OCI-LY1 (cell line): ENCODE results near the gene STK16.
"Not testable (repeated sequence)": the region's sequence is repeated elsewhere in the genome, so short reads cannot be mapped to it uniquely, and the experiment has no call there.

Source experiments
- H2AFZ ChIP-seq: fragments of 200-600 bp; sonication (generic), shearing (Covaris generic); 2 replicates; pipeline ENCODE4 v1.6.0; 2014; ENCODE audit warnings: antibody characterized with exemption, mild to moderate bottlenecking, low read length
- H3F3A ChIP-seq: fragments of 200-600 bp; sonication (generic), shearing (Covaris generic); 2 replicates; pipeline ENCODE4 v1.6.0; 2014; ENCODE audit warnings: mild to moderate bottlenecking, antibody characterized with exemption, low read length, moderate library complexity; ENCODE audit not compliant: insufficient read depth
- H3K27ac ChIP-seq: fragments of 200-600 bp; sonication (generic); 2 replicates; pipeline ENCODE4 v1.5.1; 2014; ENCODE audit warnings: low read length, mixed run types, mild to moderate bottlenecking, low read depth; ENCODE audit not compliant: poor library complexity, severe bottlenecking
- H3K27me3 ChIP-seq: fragments of 200-600 bp; sonication (generic); 2 replicates; pipeline ENCODE4 v1.6.0; 2014; ENCODE audit warnings: antibody characterized with exemption, mild to moderate bottlenecking, low read length, moderate library complexity; ENCODE audit not compliant: insufficient read depth
- H3K36me3 ChIP-seq: fragments of 200-600 bp; sonication (generic); 2 replicates; pipeline ENCODE4 v1.6.1; 2014; ENCODE audit warnings: mild to moderate bottlenecking, antibody characterized with exemption, low read length, moderate library complexity, mixed read lengths; ENCODE audit not compliant: insufficient read depth
- H3K4me1 ChIP-seq: fragments of 200-600 bp; sonication (generic); 2 replicates; pipeline ENCODE4 v1.5.1; 2014; ENCODE audit warnings: mild to moderate bottlenecking, low read length, moderate library complexity; ENCODE audit not compliant: insufficient read depth, severe bottlenecking
- H3K4me2 ChIP-seq: fragments of 200-600 bp; sonication (generic), shearing (Covaris generic); 2 replicates; pipeline ENCODE4 v1.6.1; 2014; ENCODE audit warnings: low read length
- H3K4me3 ChIP-seq: fragments of 200-600 bp; sonication (generic); 2 replicates; pipeline ENCODE4 v1.5.1; 2014; ENCODE audit warnings: low read length, low read depth, mild to moderate bottlenecking, mixed read lengths; ENCODE audit not compliant: poor library complexity, severe bottlenecking
- H3K79me2 ChIP-seq: fragments of 200-600 bp; shearing (Covaris generic); 2 replicates; pipeline ENCODE4 v1.6.1; 2016; ENCODE audit warnings: mixed run types, low read length, mixed read lengths; ENCODE audit not compliant: insufficient read depth
- H3K9ac ChIP-seq: fragments of 200-600 bp; sonication (generic), shearing (Covaris generic); 2 replicates; pipeline ENCODE4 v1.6.1; 2014; ENCODE audit warnings: mild to moderate bottlenecking, low read length, mixed read lengths
- H3K9me2 ChIP-seq: fragments of 200-600 bp; sonication (generic), shearing (Covaris generic); 2 replicates; pipeline ENCODE4 v1.6.1; 2014; ENCODE audit warnings: low read depth, mild to moderate bottlenecking, low read length, mixed read lengths
- H3K9me3 ChIP-seq: fragments of 200-600 bp; shearing (Covaris generic); 2 replicates; pipeline ENCODE4 v1.6.1; 2014; ENCODE audit warnings: low read length, mixed read lengths
- H4K20me1 ChIP-seq: fragments of 200-600 bp; sonication (generic), shearing (Covaris generic); 2 replicates; pipeline ENCODE4 v1.6.0; 2016; ENCODE audit warnings: mild to moderate bottlenecking, low read length; ENCODE audit not compliant: insufficient read depth
- EZH2 ChIP-seq: fragments of 200-600 bp; sonication (generic), shearing (Covaris generic); IDR thresholded peaks from 2 replicates; pipeline ENCODE4 v1.8.0; 2017; ENCODE audit warnings: borderline replicate concordance, mixed run types, mild to moderate bottlenecking, antibody characterized with exemption, low read length, moderate library complexity, mixed read lengths
- TF ChIP-seq, protein P1 (sequence below): fragments of 200-600 bp; sonication (generic), shearing (Covaris generic); IDR thresholded peaks from 2 replicates; pipeline ENCODE4 v1.5.1; 2017; ENCODE audit warnings: mild to moderate bottlenecking, antibody characterized with exemption, low read length, moderate library complexity, mixed read lengths

Gene STK16

DNA sequence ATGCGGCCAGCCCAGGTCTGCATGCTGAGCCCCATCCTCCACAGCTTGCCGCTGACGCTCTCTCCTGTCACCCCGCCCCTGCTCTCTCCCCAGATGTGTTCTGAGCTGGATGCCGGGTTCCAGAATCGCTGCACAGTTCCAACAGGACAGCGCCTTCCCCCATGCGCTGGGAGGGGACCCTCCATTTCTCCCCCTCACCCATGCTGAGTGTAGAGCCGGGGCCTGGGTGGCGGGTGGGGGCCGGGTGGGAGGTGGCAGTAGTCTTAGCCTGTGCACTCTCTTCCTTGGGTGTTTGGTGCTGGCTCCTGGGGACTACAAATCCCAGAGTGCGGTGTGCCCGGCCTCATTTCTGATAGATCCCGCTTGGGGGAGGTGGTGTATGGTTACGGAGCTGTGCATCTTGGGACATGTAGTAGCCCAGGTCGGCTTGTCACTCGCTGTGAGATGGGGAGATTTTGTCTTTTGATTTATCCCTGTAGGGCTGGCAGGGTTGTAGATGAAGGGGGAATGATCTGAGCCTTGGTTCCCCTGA, 40.7 kb downstream of the STK16 start:
- TF ChIP-seq, protein P1, sequence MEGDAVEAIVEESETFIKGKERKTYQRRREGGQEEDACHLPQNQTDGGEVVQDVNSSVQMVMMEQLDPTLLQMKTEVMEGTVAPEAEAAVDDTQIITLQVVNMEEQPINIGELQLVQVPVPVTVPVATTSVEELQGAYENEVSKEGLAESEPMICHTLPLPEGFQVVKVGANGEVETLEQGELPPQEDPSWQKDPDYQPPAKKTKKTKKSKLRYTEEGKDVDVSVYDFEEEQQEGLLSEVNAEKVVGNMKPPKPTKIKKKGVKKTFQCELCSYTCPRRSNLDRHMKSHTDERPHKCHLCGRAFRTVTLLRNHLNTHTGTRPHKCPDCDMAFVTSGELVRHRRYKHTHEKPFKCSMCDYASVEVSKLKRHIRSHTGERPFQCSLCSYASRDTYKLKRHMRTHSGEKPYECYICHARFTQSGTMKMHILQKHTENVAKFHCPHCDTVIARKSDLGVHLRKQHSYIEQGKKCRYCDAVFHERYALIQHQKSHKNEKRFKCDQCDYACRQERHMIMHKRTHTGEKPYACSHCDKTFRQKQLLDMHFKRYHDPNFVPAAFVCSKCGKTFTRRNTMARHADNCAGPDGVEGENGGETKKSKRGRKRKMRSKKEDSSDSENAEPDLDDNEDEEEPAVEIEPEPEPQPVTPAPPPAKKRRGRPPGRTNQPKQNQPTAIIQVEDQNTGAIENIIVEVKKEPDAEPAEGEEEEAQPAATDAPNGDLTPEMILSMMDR: no peak
- TF ChIP-seq EZH2: no peak
- no peak overlapping the region for H2AFZ ChIP-seq
- no peak overlapping the region for H3K4me2 ChIP-seq

DNA sequence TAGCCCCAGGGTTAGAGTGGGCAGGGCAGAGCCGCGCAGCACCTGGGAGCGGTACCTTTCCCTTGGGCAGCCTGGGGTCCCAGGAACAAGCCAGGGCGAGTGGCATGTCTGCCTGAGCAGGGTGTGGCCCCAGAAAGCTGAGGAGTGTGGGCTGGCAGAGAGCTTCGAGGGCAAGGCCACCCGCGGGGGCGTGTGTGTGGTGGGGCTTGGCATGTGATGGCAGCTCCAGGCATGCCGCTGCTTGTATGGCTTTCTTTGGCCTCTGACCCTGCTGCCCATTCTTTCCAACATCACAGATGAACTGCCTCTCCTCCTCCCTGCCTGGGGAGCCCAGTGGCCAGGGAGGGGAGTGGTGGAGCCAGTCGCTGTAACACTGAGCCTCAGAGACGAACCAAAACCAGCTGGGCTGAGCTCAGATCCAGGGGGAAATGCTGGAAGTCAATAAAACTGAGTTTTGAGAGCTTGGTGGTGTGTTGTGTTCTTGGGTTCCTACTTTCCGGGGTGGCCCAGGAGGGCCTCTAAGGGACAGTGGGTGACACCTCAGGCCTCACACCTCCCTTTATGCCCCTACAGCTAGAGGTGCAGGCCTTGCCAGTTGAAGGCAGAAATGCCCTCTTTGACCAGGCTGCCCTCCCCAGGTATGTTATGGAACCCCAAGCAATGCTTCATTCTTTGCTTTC, 41.3 kb downstream of the STK16 start:
- no peaks in the 10 kb centered on the region for H3K79me2 ChIP-seq
- no peak for TF ChIP-seq EZH2
- TF ChIP-seq, protein P1: no peak
- H3K4me3 ChIP-seq: no peak overlapping the region
- no peaks in the 10 kb centered on the region for H3F3A ChIP-seq
- peaks cover 48% of the 10 kb centered on the region for H3K36me3 ChIP-seq
- H3K4me2 ChIP-seq: no peak overlapping the region
- peaks cover 2% of the 10 kb centered on the region for H3K4me1 ChIP-seq
- no peak overlapping the region for H3K9ac ChIP-seq
- no peaks in the 10 kb centered on the region for H3K27me3 ChIP-seq
- H4K20me1 ChIP-seq: no peaks in the 10 kb centered on the region
- no peaks in the 10 kb centered on the region for H3K9me2 ChIP-seq
- H3K9me3 ChIP-seq: no peaks in the 10 kb centered on the region
- no peak overlapping the region for H2AFZ ChIP-seq
- H3K27ac ChIP-seq: no peak overlapping the region

More for the DNA sequence above, 40.7 kb downstream of the STK16 start:
- H3K9me3 ChIP-seq: no peaks in the 10 kb centered on the region
- H3K36me3 ChIP-seq: peaks cover 54% of the 10 kb centered on the region
- no peaks in the 10 kb centered on the region for H3K27me3 ChIP-seq
- H3F3A ChIP-seq: no peaks in the 10 kb centered on the region
- H3K9me2 ChIP-seq: no peaks in the 10 kb centered on the region
- H3K4me1 ChIP-seq: peaks cover 8% of the 10 kb centered on the region
- no peak overlapping the region for H3K9ac ChIP-seq
- H3K27ac ChIP-seq: no peak overlapping the region
- H4K20me1 ChIP-seq: no peaks in the 10 kb centered on the region
- no peaks in the 10 kb centered on the region for H3K79me2 ChIP-seq
- H3K4me3 ChIP-seq: no peak overlapping the region

DNA sequence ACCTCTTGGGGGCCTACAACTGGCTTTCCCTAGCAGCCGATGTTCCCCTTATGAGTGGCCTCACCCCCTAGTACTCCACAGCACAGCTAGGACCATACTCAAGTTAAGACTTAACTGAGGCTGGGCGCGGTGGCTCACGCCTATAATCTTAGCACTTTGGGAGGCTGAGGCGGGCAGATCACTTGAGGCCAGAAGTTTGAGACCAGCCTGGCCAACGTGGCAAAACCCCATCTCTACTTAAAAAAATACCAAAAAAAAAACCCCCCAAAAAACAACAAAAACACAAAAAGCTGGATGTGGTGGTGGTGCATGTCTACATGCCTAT, 41.8 kb downstream of the STK16 start:
- not testable (repeated sequence) for H3K27me3 ChIP-seq, H3K79me2 ChIP-seq, H3K4me2 ChIP-seq, H3K9me3 ChIP-seq, H3K27ac ChIP-seq, H4K20me1 ChIP-seq, H3K9ac ChIP-seq, H2AFZ ChIP-seq, H3K9me2 ChIP-seq, H3K4me1 ChIP-seq, H3F3A ChIP-seq, H3K4me3 ChIP-seq
- H3K36me3 ChIP-seq: peaks cover 43% of the 10 kb centered on the region
